Skeletal muscle tissue (tissue), 4 donors: ENCODE data around the gene ABCB8. TPM values are rescaled to one million over a fixed set of nuclear protein-coding genes. Genes with fewer than 3 reads are reported as not detected.

ENCODE experiments used
- H3K27ac ChIP-seq: one replicate; pipeline ENCODE4 v1.7.0; 2013; ENCODE audit warnings: mild to moderate bottlenecking, low read depth, low read length, inconsistent platforms
- H3K27me3 ChIP-seq, 3 donors: one replicate each; pipeline ENCODE4 v1.7.0; 2013; ENCODE audit warnings: low read length in 3 of 3; ENCODE audit not compliant: control insufficient read depth in 3 of 3, insufficient read depth in 3 of 3
- H3K36me3 ChIP-seq, 3 donors: one replicate each; pipeline ENCODE4 v1.7.0; 2013; ENCODE audit warnings: low read length in 3 of 3; ENCODE audit not compliant: control insufficient read depth in 3 of 3, insufficient read depth in 3 of 3
- H3K4me1 ChIP-seq, 3 donors: one replicate each; pipeline ENCODE4 v1.7.0; 2013; ENCODE audit warnings: low read length in 3 of 3, mild to moderate bottlenecking in 3 of 3; ENCODE audit not compliant: control insufficient read depth in 3 of 3, insufficient read depth in 3 of 3
- H3K4me3 ChIP-seq, 3 donors: one replicate each; pipeline ENCODE4 v1.7.0; 2013; ENCODE audit warnings: low read length in 3 of 3
- H3K9ac ChIP-seq, 3 donors: one replicate each; pipeline ENCODE4 v1.7.0; 2013; ENCODE audit warnings: low read length in 3 of 3, mild to moderate bottlenecking in 3 of 3, moderate library complexity in 2 of 3, low read depth in 1 of 3
- H3K9me3 ChIP-seq, 3 donors: one replicate each; pipeline ENCODE4 v1.7.0; 2013; ENCODE audit warnings: low read length in 3 of 3; ENCODE audit not compliant: control insufficient read depth in 3 of 3
- total RNA-seq: library from RNA; depleted of rRNA; stranded (reverse); fragments of >200 nt; gene quantifications from one replicate; pipeline ENCODE4 v1.2.3, GENCODE V29; 2014
- donor health status: Osteomylitis.

The ABCB8 gene
- total RNA-seq, 1 donor from 2014 or later: 15.7 TPM

DNA sequence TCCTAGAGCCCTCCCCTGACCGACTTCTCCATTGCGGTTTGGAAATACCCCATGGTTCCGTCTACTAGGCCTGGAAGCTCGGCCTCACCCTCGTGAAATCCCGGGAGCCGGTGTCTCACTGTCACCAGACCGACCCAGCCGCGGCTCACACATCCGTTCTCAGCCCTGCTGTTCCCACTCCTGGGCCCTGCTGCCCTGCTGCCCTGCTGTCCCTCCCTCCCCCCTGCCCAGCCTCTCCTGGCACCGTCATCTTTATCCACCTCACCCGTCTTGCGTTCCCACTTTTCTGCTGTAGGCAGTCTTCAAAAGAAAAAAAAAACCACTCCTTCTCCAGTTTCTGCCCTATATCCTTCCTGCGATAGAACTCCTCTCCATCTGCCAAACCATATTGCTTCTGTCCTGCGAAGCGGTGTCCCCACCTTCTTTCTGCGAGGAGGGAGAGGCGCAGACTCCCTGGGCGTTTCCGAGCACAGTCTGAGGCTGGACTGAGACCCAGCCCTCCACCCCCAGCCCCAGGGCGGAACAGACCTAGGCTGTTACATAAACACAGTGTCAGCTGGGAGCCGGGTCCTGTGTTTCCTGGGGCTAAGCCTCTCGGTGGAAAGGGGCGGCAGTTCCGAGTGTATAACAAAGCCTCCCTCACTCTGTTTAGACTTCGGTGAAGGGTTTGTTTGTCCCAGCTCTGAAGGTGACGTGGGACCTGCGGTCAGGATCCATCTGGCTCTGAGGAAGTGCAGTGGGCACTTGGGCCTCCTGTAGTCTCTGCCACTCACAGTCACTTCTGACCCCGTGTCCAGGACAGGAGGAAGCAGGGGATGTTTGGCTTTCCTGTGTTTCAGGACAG, 60.8 kb downstream of the ABCB8 start:
- Histone ChIP-seq H3K4me1 (peaks cover 40 to 53% (median 40%) of the 10 kb centered on the region in 3 donors), H3K27ac (peak overlapping the region; percentile 81), H3K4me3 (peak overlapping the region; percentile 36 to 66 (median 54)), H3K9ac (peak overlapping the region; percentile 68 to 88 (median 88)), H3K36me3 (peaks cover 0 to 4% (median 0%) of the 10 kb centered on the region in 3 donors), H3K9me3 (no peaks in the 10 kb centered on the region), H3K27me3 (no peaks in the 10 kb centered on the region)

DNA sequence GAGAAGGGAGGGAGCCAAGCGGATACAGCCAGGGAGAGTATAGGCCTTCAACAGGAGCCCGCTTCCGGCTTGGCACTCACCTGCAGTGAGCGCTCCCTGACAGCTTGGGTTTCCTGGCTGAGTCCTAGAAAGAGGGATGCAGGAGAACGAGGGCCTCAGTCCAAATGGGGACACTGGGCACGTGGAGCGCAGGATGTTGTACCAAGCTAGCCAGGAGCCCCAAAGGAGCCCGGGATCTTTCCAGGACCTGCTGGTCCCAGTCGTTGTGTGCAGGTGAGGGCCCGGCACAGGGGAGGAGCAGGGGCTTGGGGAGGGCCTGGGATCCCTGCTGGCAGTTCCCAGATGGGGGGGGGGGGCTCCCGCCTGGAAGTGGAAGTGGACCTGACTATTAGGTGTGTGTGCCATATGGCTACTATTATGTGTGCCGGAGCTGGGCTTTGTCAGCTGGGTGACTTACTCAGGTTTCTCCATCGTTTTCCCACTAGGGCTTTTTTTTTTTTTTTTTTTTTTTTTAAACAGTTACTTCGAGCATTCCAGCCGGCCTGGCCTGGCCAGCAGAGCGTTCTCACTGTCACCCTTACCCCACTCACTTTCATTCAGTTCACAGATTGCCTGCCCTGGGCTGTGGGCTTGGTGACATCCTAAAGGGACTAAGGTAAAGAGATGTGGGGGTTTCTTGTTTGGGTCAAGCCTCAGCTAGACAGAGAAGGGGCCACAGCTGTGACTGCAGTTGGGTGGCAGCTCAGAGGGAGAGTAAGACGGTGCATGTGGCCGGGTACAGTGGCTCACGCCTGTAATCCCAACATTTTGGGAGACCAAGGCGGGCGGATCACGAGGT, 61.9 kb downstream of the ABCB8 start:
- Histone ChIP-seq H3K27me3 (no peaks in the 10 kb centered on the region), H3K27ac (peak overlapping the region; percentile 81), H3K4me3 (peak overlapping the region in 1 of 3 donors; percentile 66), H3K4me1 (peaks cover 39 to 49% (median 40%) of the 10 kb centered on the region in 3 donors), H3K36me3 (peaks cover 0 to 5% (median 0%) of the 10 kb centered on the region in 3 donors), H3K9me3 (no peaks in the 10 kb centered on the region), H3K9ac (peak overlapping the region; percentile 45 to 88 (median 68))

- Histone ChIP-seq H3K36me3 (peaks cover 0 to 5% (median 0%) of the 10 kb centered on the region in 3 donors), H3K27me3 (no peaks in the 10 kb centered on the region), H3K27ac (no peak overlapping the region), H3K4me3 (no peak overlapping the region), H3K9ac (no peak overlapping the region), H3K9me3 (no peaks in the 10 kb centered on the region), H3K4me1 (peaks cover 31 to 40% (median 33%) of the 10 kb centered on the region in 3 donors)
These were observed 62.8 kb downstream of the ABCB8 start for GRCh38 chr7:151091003-151091402.

- Histone ChIP-seq H3K27ac (no peak overlapping the region), H3K9ac (no peak overlapping the region), H3K27me3 (no peaks in the 10 kb centered on the region), H3K36me3 (peaks cover 0 to 5% (median 0%) of the 10 kb centered on the region in 3 donors), H3K4me1 (peaks cover 31 to 40% (median 33%) of the 10 kb centered on the region in 3 donors), H3K9me3 (no peaks in the 10 kb centered on the region), H3K4me3 (no peak overlapping the region)
These were observed 63.2 kb downstream of the ABCB8 start for GRCh38 chr7:151091431-151091830.

- Histone ChIP-seq H3K4me1 (peaks cover 31 to 40% (median 33%) of the 10 kb centered on the region in 3 donors), H3K9me3 (no peaks in the 10 kb centered on the region), H3K27ac (no peak overlapping the region), H3K36me3 (peaks cover 0 to 5% (median 0%) of the 10 kb centered on the region in 3 donors), H3K27me3 (no peaks in the 10 kb centered on the region), H3K9ac (no peak overlapping the region), H3K4me3 (no peak overlapping the region)
These were observed 63.7 kb downstream of the ABCB8 start for GRCh38 chr7:151091988-151092387.

- Histone ChIP-seq H3K27me3 (no peaks in the 10 kb centered on the region), H3K4me1 (peaks cover 19 to 28% (median 21%) of the 10 kb centered on the region in 3 donors), H3K9me3 (no peaks in the 10 kb centered on the region), H3K27ac (no peak overlapping the region), H3K36me3 (peaks cover 0 to 5% (median 0%) of the 10 kb centered on the region in 3 donors), H3K9ac (no peak overlapping the region), H3K4me3 (no peak overlapping the region)
These were observed 65.5 kb downstream of the ABCB8 start for GRCh38 chr7:151093748-151094147.

DNA sequence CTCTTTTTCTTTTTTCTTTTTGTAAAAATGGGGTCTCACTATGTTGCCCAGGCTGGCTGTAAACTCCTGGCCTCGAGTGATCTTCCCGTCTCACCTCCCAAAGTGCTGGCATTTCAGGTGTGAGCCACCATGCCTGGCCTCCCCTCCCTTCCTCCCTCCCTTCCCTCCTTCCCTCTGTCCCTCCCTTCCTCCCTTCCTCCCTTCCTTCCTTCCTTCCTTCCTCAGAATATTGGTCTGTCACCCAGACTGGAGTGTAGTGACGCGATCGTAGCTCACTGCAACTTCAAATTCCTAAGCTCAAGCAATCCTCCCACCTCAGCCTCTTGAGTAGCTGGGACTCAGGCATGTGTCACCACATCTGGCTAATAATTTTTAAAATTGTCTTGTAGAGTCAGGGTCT, 66.4 kb downstream of the ABCB8 start:
- H3K27ac ChIP-seq: no peak overlapping the region
- no peak overlapping the region for H3K4me3 ChIP-seq
- H3K9ac ChIP-seq: no peak overlapping the region
- no peaks in the 10 kb centered on the region for H3K9me3 ChIP-seq
- H3K36me3 ChIP-seq: peaks cover 0 to 5% (median 0%) of the 10 kb centered on the region in 3 donors
- H3K27me3 ChIP-seq: no peaks in the 10 kb centered on the region
- peaks cover 14 to 20% (median 16%) of the 10 kb centered on the region in 3 donors for H3K4me1 ChIP-seq

DNA sequence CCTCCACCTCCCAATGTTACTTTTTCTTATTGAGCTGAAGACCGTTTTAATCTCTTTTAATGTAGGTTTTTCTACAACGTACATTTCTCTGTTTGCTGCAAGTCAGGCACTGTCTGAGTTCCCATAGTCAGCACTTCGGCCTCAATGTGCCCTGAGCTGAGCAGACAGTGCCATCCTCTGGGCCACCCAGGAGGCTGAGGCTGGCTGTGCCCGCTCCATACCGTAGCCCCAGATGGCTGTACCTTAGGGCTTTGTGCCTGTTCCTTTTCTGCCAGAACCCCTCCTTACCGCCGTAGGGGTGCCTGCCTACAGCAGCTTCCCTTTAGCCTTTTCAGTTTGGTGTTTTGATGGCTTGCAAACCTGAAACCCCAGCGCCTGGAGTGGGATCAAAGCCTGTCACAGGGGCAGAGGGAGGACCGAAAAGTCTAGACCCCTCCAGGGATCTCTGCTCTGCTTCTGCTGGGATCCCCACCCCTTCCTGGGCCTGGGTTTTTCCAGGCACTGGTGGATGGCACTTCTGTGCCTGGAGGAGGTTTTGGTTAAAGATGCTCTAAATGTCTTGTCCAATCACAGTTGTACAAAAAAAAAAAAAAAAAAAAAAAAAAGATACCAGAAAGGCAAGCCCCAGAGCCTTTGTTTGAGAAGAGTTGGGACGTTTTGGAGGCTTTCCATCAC, 67.0 kb downstream of the ABCB8 start:
- Histone ChIP-seq H3K9me3 (no peaks in the 10 kb centered on the region), H3K9ac (peak overlapping the region in 2 of 3 donors; percentile 29 to 50), H3K36me3 (peaks cover 0 to 5% (median 0%) of the 10 kb centered on the region in 3 donors), H3K27me3 (no peaks in the 10 kb centered on the region), H3K4me1 (peaks cover 16 to 17% (median 16%) of the 10 kb centered on the region in 3 donors), H3K4me3 (no peak overlapping the region), H3K27ac (no peak overlapping the region)

- no peaks in the 10 kb centered on the region for H3K9me3 ChIP-seq
- H3K27ac ChIP-seq: no peak overlapping the region
- H3K36me3 ChIP-seq: peaks cover 0 to 5% (median 0%) of the 10 kb centered on the region in 3 donors
- no peak overlapping the region for H3K9ac ChIP-seq
- peaks cover 13 to 16% (median 15%) of the 10 kb centered on the region in 3 donors for H3K4me1 ChIP-seq
- no peak overlapping the region for H3K4me3 ChIP-seq
- H3K27me3 ChIP-seq: no peaks in the 10 kb centered on the region
These were observed 67.7 kb downstream of the ABCB8 start for GRCh38 chr7:151095828-151096475.
